ENCODE measurements around the gene EDAR. TPM values are rescaled to one million over a fixed set of nuclear protein-coding genes. Genes with fewer than 3 reads are reported as not detected.

EDAR gene
- total and polyA plus RNA-seq, 2 of the 8 experiments (the other 6 are each of a cell fraction or from before 2014, with no cell fraction given), result not detected

- no peak overlapping the region for H2AFZ ChIP-seq (ENCODE audit: low read length)
- 0 out of 8 replicates have a peak, but pooled peaks cover 0 to under 1% (median 0%) of the 10 kb centered on the region in 4 experiments for H3K36me3 ChIP-seq (ENCODE audit: control insufficient read depth in 2 of 4, insufficient read depth in 4 of 4, low read length in 3 of 4)
- no peaks in the 10 kb centered on the region for H3K9me3 ChIP-seq (ENCODE audit: insufficient read depth in 2 of 2, low read depth in 1 of 2, low read length in 1 of 2)
- WGBS, 2 experiments (ENCODE audit: extremely low coverage in 1 of 2, insufficient coverage in 1 of 2, insufficient read length in 1 of 2, insufficient replicate concordance in 2 of 2, low coverage in 1 of 2, low lambda C conversion rate in 2 of 2, missing lambda C conversion rate in 1 of 2), result 80% methylated on average over 3 of the region's 5 CpGs; no CpG with 5 or more reads in 1 of the 2 experiments
- no peak overlapping the region for H2BK15ac ChIP-seq (ENCODE audit: low read length)
- H4K91ac ChIP-seq (replicated peaks; ENCODE audit: insufficient read length, low read length), result no peak overlapping the region
- no peak overlapping the region for H2AK5ac ChIP-seq (ENCODE audit: low read depth, low read length)
- no peak overlapping the region for H3K4me3 ChIP-seq (ENCODE audit: extremely low read depth in 1 of 4, insufficient read depth in 2 of 4, low read depth in 3 of 4, low read length in 4 of 4)
- no peak for TF ChIP-seq HDAC2 (IDR thresholded peaks at IDR 0.05; ENCODE audit: borderline replicate concordance in 1 of 2, low read depth in 2 of 2, low read length in 2 of 2)
- no peak for TF ChIP-seq JUN (IDR thresholded peaks at IDR 0.05; ENCODE audit: low read depth, low read length)
- TF ChIP-seq TCF12 (IDR thresholded peaks at IDR 0.05; ENCODE audit: low read depth, low read length), result no peak
- no peak for TF ChIP-seq CTCF (IDR thresholded peaks at IDR 0.05; ENCODE audit: control extremely low read depth in 1 of 3, insufficient read depth in 1 of 3, low read depth in 1 of 3, low read length in 3 of 3)
- H4K5ac ChIP-seq (ENCODE audit: insufficient read length, low read depth, low read length), result no peak overlapping the region
- no peak overlapping the region for H2BK12ac ChIP-seq (ENCODE audit: low read depth, low read length)
- DNase-seq (ENCODE audit: low read depth in 1 of 2, low spot score in 2 of 2) (no peak), FAIRE-seq (no peak)
- H3K18ac ChIP-seq (ENCODE audit: extremely low read depth, low read length), result no peak overlapping the region
- no peak overlapping the region for H2BK120ac ChIP-seq (replicated peaks; ENCODE audit: low read depth, low read length)
- H3K4ac ChIP-seq (replicated peaks; ENCODE audit: insufficient read length, low read depth, low read length), result no peak overlapping the region
- H3K23me2 ChIP-seq (ENCODE audit: low read depth, low read length), result peaks cover 9% of the 10 kb centered on the region; the same call in 1 of the 2 replicates
- CTCF ChIA-PET (ENCODE audit: partially characterized antibody), result interaction anchor here (0.9 to 1.4 kb wide), 4 partner anchors 26 to 98 kb away, joined by 3 to 7 read pairs (median 3); no protein-coding TSS in a partner anchor
- H3K4me2 ChIP-seq (ENCODE audit: insufficient read depth in 1 of 2, low read depth in 2 of 2, low read length in 2 of 2), result no peak overlapping the region
- no peaks in the 10 kb centered on the region for H3K79me2 ChIP-seq (ENCODE audit: control insufficient read depth in 1 of 2, insufficient read depth in 2 of 2, low read length in 2 of 2)
- no peaks in the 10 kb centered on the region for H3K79me1 ChIP-seq (ENCODE audit: low read depth, low read length)
- no peak overlapping the region for H2BK20ac ChIP-seq (ENCODE audit: low read length)
- POLR2A ChIA-PET (ENCODE audit: partially characterized antibody), result interaction anchor here (1.6 kb wide), 1 partner anchor 11 kb away, joined by 4 read pairs; no protein-coding TSS in a partner anchor
- H4K8ac ChIP-seq (ENCODE audit: extremely low read depth, insufficient read depth, low read length), result no peak overlapping the region
- H3K56ac ChIP-seq (replicated peaks; ENCODE audit: insufficient read length, low read depth, low read length), result no peak overlapping the region
- no peak overlapping the region for H3K23ac ChIP-seq (ENCODE audit: insufficient read length)
- no peak overlapping the region for H2BK5ac ChIP-seq (ENCODE audit: low read depth, low read length)
- peaks cover 2 to 10% (median 6%) of the 10 kb centered on the region in 4 experiments for H3K4me1 ChIP-seq (replicated peaks in 1 of 4; ENCODE audit: control insufficient read depth in 3 of 4, insufficient read depth in 4 of 4, low read length in 3 of 4)
- H4K20me1 ChIP-seq (replicated peaks in 1 of 2; ENCODE audit: control insufficient read depth in 1 of 2, insufficient read depth in 2 of 2, low read length in 2 of 2), result no peaks in the 10 kb centered on the region
- no peak overlapping the region for H3K27ac ChIP-seq (ENCODE audit: low read depth, low read length)
- H3K9ac ChIP-seq (replicated peaks in 1 of 4; ENCODE audit: extremely low read depth in 1 of 4, low read depth in 3 of 4, low read length in 3 of 4), result no peak overlapping the region
- H3K14ac ChIP-seq (ENCODE audit: insufficient read length), result no peak overlapping the region
- peaks cover 4 to 34% (median 25%) of the 10 kb centered on the region in 4 experiments for H3K27me3 ChIP-seq (replicated peaks in 1 of 4; ENCODE audit: control insufficient read depth in 3 of 4, extremely low read depth in 1 of 4, insufficient read depth in 3 of 4, low read length in 3 of 4)
These were observed 38.7 kb upstream of the EDAR start for GRCh38 chr2:109027702-109028101.

Data from H1 (cell line).